Hematopoietic multipotent progenitor cell treated with erythropoietin and hydrocortisone succinate and interleukin-3 and kit ligand, for 4 days (in vitro differentiated cells): ENCODE results near the gene MYH15.
A peak's percentile ranks its signal among the peaks of the same experiment; 100 is the strongest.

ENCODE experiments used
- DNase-seq: peaks from one replicate; pipeline ENCODE4 v3.0.0-alpha.2; 2015

The MYH15 gene

GRCh38 chr3:108410531-108410984, 99.8 kb downstream of the MYH15 start:
- no peak for DNase-seq

DNA sequence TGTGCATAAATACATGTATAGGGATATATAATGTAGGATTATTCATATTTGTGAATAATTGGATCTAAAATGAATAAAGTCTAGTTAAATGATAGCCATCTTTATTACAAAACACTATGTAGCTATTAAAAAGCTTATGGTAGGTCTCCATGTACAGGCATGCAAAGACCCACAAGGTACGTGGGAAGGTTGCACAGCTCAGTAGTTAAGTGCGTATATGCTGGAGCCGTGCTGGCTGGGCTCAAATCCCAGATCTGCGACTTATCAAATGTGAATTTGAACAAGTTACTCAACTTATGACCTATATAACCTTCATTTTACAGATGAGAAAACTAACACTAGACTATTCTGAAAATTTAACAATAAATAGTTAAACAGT, 100.6 kb downstream of the MYH15 start:
- DNase-seq = no peak

DNA sequence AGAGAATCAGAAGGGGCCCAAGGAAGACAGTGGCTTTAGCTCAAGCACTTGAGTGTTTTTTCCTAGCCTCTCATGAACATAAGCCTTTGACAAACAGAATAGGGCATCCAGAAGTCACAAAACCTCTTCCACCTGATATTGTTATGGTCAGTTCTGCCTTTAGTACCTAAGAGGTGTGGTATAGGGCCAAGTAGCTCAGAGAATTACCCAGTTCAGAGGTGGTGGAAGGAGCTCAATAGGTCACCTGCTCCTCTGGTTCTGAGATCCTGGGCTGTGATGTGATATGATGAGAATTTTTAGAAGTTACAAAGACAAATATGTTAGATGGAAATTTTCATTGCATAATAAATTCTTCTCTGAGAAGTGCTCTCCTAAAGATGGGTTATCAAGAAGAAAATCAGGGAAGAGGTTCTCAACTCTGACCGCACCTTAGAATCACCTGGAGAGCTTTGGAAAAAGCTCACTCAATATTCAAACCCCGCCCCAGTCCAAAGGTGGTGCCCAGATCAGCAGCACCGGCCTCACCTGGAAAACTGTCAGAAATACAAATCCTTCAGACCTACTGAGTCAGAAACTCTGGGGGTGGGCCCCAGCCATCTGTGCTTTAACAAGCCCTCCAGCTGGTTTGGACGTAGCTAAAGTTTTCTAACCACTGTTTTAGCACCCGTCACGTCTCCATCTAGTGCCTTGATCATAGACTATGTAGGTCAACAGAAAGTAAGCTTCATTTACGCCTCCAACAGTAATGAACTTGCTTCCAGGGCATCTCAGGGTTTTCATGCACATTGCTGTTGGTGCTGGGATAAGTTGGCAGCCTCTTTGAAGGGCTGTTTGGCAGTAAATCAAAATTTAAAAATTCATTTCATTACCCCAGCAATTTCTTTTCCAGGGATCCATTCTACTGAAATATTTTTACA, 101.3 kb downstream of the MYH15 start:
- DNase-seq = no peak

GRCh38 chr3:108407886-108408285, 102.5 kb downstream of the MYH15 start:
- DNase-seq = peak; percentile 82

DNA sequence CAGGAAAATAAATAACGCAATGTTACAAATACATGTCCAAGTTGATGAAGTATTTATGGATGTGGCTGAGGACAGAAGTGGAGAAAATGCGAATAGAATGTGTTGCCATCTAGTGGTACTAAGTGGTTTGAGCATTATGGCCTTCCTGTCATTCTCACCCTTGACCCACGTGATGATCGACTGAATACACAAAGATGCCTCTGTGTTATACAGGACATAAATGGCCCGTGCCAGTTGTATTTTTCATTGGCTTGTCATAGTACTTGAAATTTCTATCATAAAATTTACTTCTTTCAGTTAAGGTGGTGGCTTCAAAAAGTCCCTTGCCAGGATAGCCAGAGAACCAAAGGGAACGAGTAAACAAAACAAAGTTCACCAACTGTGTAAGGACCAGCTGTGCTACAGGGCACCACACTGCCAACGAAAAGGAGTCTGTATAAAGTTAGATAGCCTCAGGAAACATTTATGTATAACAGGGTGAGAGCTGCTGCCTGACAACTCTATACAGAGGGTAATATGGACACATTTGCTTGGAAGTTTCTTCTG, 103.7 kb downstream of the MYH15 start:
- DNase-seq = peak; percentile 88

- peak; percentile 65 for DNase-seq
Measured at GRCh38 chr3:108406063-108406660, 104.2 kb downstream of the MYH15 start.

GRCh38 chr3:108404368-108404767, 106.0 kb downstream of the MYH15 start:
- DNase-seq = no peak

GRCh38 chr3:108403686-108404345, 106.6 kb downstream of the MYH15 start:
- DNase-seq = no peak

DNA sequence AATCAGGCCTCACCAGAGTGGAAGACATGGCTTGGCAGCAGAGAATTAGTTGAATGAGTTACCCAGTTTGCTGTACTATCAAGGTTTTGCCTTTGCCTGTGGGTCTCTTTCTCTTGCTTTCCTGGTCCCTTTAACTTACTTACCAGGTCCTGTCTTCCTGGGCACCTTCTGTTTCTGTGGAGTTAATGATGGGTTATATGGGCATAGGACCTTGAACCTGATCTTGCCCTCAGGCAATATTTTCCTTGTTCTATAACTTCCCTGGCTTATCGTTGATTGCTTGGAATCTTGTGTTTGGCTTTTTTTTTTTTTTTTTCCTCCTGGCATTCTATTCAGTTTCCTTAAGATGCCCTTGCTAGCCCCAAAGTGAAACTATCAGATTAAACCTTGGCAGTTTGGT, 107.2 kb downstream of the MYH15 start:
- DNase-seq = no peak

DNA sequence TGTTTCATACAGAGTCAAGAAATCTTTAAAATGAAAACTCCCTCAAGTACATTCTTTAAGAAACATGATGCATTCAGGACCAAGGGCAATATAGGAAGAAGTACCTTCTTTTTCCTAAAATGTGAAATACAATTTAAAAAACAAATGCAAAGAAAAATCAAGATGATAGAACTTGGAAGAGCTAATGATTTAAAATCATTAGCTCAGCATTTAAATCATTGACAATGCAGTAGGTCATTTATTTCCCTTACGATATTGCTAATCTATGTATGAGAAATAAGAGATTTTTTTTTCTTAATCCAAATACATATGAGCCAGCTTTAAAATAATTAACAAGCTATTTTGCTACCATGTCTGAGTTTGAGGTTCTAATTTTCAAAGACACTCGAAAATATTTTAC, 108.6 kb downstream of the MYH15 start:
- DNase-seq = no peak

- no peak for DNase-seq
Measured at GRCh38 chr3:108398510-108398909, 111.9 kb downstream of the MYH15 start.

DNA sequence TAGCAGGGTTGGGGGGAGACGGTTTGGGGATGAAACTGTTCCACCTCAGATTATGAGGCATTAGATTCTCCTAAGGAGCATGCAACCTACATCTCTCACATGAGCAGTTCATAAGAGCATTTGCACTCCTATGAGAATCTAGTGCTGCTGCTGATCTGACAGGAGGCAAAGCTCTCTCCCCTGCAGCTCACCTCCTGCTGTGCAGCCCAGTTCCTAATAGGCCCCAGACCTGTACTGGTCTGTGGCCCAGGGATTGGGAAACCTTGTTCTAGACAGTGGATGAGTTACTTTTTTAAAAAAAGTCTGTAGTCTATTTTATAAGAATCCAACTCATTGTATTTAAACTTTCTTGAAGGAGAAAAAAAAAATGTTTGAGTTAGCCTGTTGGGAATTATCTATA, 114.1 kb downstream of the MYH15 start:
- DNase-seq = no peak

- peak; percentile 9 for DNase-seq
Measured at GRCh38 chr3:108394563-108394962, 115.8 kb downstream of the MYH15 start.

DNA sequence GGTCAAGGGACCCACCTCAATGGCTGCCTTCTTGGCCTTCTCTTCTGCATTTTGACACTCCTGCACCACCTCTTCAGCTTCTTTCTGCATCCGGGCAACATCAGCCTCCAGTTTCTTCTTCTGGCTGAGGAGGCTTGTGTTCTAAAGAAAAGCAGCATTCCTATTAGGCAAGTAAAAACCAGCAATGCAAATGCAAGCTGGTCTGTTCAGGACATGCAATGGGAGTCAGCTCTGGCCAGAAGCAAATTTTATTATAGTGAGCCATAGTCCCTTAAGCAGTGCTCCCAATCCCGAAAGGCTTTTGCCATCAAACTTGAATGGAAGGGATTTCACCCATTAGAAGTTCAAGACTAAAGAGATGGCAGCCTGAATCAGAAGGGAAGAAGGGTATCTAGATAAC, 116.4 kb downstream of the MYH15 start:
- DNase-seq = no peak

- DNase-seq = no peak
Measured at GRCh38 chr3:108393128-108393900, 117.1 kb downstream of the MYH15 start.

DNA sequence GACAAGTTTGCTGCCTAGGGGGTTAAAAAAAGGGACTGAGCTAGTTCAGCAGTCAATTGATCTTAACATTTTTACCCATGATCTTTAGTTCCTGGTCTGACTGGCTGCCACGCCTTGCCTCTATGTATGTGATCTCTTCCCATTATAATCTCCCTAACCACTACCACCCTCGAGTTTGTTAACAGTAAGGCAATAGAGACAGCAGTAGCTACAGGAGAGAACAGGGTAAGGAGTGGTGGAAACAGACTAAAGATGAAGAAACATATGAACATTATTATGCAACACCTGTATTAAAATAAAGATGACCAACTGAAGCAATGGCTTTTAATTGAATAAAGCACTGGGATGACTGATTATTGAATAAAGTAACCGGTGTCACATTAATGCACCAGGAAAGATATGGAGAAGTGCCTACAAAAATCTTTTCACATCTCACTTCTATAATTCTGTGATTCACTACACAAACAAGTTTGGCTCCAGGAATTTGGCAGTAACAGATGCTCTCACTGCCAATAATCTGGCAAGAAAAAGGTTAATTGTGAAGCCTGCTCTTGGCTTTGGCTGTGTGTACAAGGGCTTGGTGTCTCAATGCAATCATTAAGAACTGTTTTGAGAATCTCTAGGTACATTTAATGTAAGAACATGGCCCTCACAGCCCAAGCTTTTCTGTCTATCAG, 118.3 kb downstream of the MYH15 start:
- DNase-seq = no peak

GRCh38 chr3:108389372-108389771, 121.0 kb downstream of the MYH15 start:
- DNase-seq = no peak

DNA sequence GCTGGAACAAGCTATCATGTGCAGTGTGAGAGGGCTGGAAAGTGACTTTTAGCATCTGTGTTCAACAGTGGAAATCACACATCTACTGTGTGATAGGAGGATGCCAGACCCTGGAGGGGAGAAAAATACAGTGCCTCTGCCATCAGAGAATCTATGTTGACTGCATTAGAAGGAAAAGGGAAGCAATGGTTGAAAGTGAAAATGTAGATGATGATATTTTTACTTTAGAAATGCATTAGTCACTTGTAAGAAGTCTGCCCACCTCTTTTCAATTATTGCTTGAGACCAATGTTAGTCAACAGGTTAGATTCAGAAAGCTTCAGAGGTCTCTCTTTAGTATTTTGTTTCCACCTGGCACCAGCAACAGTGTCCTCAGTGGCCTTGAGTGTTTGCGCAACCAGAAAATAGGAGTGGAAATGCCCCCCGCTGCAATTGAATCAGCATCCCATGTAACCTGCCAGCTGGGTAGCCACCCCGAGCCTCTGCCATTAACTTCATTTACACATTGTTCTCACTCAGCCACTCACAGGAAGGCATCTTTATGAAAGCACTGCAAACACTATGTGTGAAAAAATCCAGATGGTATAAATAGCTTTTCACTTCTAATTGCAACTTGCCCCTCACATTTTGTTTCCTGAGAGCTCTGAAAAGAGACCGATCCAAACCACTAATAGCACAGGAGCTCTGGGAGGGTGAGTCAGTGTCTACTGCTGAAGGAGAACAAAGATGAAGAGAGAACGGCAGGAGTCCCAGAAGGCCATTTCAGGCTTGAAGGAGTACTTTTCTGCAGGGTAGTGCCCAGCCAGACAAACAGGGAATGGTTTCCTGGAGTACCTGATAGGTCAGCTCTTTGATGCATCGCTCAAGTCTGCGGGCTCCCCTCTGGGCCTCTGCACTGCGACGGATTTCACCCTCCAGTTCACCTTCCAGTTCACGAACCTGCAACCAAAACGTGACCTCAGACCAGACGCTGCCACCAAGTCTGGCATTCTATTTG, 122.0 kb downstream of the MYH15 start:
- DNase-seq = no peak

- DNase-seq = peak; percentile 16
Measured at GRCh38 chr3:108387063-108387462, 123.3 kb downstream of the MYH15 start.

DNA sequence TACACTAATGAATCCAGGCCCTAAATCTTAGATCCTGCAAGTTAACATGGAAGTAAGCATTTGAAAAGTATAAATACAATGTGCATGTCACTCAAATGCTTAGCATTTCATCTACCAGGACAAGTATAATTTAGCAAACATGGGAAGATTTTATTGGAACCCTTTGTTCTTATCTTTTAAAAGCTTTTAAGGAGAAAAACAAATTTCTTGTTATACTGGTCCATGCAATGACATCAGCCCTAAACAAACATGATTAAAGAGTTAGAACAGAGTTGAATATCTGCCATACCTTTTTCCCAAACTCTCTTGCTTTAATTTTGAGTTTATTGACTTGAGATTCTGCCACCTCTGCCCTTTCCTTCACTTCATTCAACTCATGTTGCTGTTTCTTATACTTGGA, 127.1 kb downstream of the MYH15 start:
- no peak for DNase-seq
